Fibroblast of lung (primary cell): Measurements from ENCODE around the gene AMPD3. TPM values are rescaled to one million over a fixed set of nuclear protein-coding genes. Genes with fewer than 3 reads are reported as not detected.

Experiments
- DNase-seq, 2 donors: peaks; one replicate each; pipeline versions ENCODE4 v3.0.0 to v3.0.0-alpha.2; 2010; ENCODE audit warnings: low read depth in 2 of 2
- H2AFZ ChIP-seq: 2 replicates; pipeline ENCODE4 v1.5.1; 2012; ENCODE audit warnings: low read length, control low read depth, inconsistent platforms
- H3K27ac ChIP-seq: 2 replicates; pipeline ENCODE4 v1.5.1; 2011; ENCODE audit warnings: low read length, control low read depth; ENCODE audit not compliant: insufficient read depth
- H3K27me3 ChIP-seq: 2 replicates; pipeline ENCODE4 v1.5.1; 2011; ENCODE audit warnings: mild to moderate bottlenecking, low read length; ENCODE audit not compliant: control insufficient read depth, insufficient read depth
- H3K36me3 ChIP-seq: 2 replicates; pipeline ENCODE4 v1.5.1; 2011; ENCODE audit warnings: low read length; ENCODE audit not compliant: control insufficient read depth, insufficient read depth
- H3K4me1 ChIP-seq: 2 replicates; pipeline ENCODE4 v1.5.1; 2011; ENCODE audit warnings: low read length; ENCODE audit not compliant: control insufficient read depth, insufficient read depth; ENCODE audit errors: extremely low read depth
- H3K4me2 ChIP-seq: 2 replicates; pipeline ENCODE4 v1.5.1; 2011; ENCODE audit warnings: low read length, control low read depth; ENCODE audit not compliant: insufficient read depth; ENCODE audit errors: extremely low read depth
- H3K4me3 ChIP-seq, 4 experiments: fragments of 200-600 bp in 1 of 4; sonication (generic) in 1 of 4; replicated peaks in 1 of 4; 2 replicates each; pipeline ENCODE4 v1.5.1; 2011 to 2016; ENCODE audit warnings: low read length in 4 of 4, low read depth in 3 of 4, mild to moderate bottlenecking in 3 of 4, control low read depth in 2 of 4, inconsistent platforms in 1 of 4, mixed read lengths in 1 of 4; ENCODE audit not compliant: insufficient read depth in 1 of 4; ENCODE audit errors: control extremely low read depth in 1 of 4
- H3K79me2 ChIP-seq: 2 replicates; pipeline ENCODE4 v1.5.1; 2012; ENCODE audit warnings: mild to moderate bottlenecking, low read length, inconsistent platforms; ENCODE audit not compliant: control insufficient read depth, insufficient read depth
- H3K9ac ChIP-seq: 2 replicates; pipeline ENCODE4 v1.5.1; 2011; ENCODE audit warnings: mild to moderate bottlenecking, low read length, control low read depth; ENCODE audit not compliant: insufficient read depth
- H3K9me3 ChIP-seq: 2 replicates; pipeline ENCODE4 v1.5.1; 2012; ENCODE audit warnings: low read depth, low read length; ENCODE audit not compliant: control insufficient read depth, insufficient read depth
- H4K20me1 ChIP-seq: 2 replicates; pipeline ENCODE4 v1.5.1; 2011; ENCODE audit warnings: low read length; ENCODE audit not compliant: control insufficient read depth, insufficient read depth; ENCODE audit errors: extremely low read depth
- CTCF ChIP-seq, 2 donors: IDR thresholded peaks in 1 of 2; conservative IDR thresholded peaks in 1 of 2; 1 replicate in 1 of 2; 2 replicates in 1 of 2; pipeline ENCODE4 v1.5.1; 2011 to 2012; ENCODE audit warnings: low read length in 2 of 2, control low read depth in 1 of 2, inconsistent platforms in 1 of 2, low read depth in 1 of 2, mild to moderate bottlenecking in 1 of 2
- EZH2 ChIP-seq: IDR thresholded peaks from 2 replicates; pipeline ENCODE4 v1.5.1; 2012; ENCODE audit warnings: low read length, control low read depth, mild to moderate bottlenecking; ENCODE audit errors: missing control alignments
- polyA plus RNA-seq, 2 donors: library from polyadenylated mRNA; depleted of rRNA in 1 of 2; stranded (reverse) in 1 of 2; unstranded in 1 of 2; fragments of >200 nt; gene quantifications; 2 replicates each; pipeline ENCODE4 v1.2.1, GENCODE V29; 2011 to 2012; ENCODE audit warnings: missing spikeins in 1 of 2
- total RNA-seq: library from RNA; depleted of rRNA; stranded (reverse); fragments of >200 nt; gene quantifications from 2 replicates; pipeline ENCODE4 v1.2.1, GENCODE V29; 2014

AMPD3 gene
- total and polyA plus RNA-seq, 2 donors (not counting 1 experiment from before 2014, with no cell fraction given), result 18.1 to 24.9 TPM

- TF ChIP-seq EZH2 (no peak), CTCF (conservative IDR thresholded peaks at IDR 0.05 in 1 of 2, IDR thresholded peaks at IDR 0.05 in 1 of 2; ENCODE audit: low read depth in 1 of 2, low read length in 2 of 2) (no peak)
- Histone ChIP-seq H3K36me3 (no peaks in the 10 kb centered on the region), H3K4me2 (no peak overlapping the region), H2AFZ (no peak overlapping the region), H3K4me3 (no peak overlapping the region), H3K4me1 (peaks cover 9% of the 10 kb centered on the region), H3K9me3 (no peaks in the 10 kb centered on the region), H3K79me2 (no peaks in the 10 kb centered on the region), H3K9ac (no peak overlapping the region), H3K27ac (no peak overlapping the region), H3K27me3 (no peaks in the 10 kb centered on the region), H4K20me1 (no peaks in the 10 kb centered on the region)
- DNase-seq, result no peak
Measured at GRCh38 chr11:10410844-10411200, 44.2 kb upstream of the AMPD3 start.

- H3K9ac ChIP-seq, result no peak overlapping the region
- DNase-seq, result no peak
- H3K79me2 ChIP-seq, result no peaks in the 10 kb centered on the region
- no peaks in the 10 kb centered on the region for H4K20me1 ChIP-seq
- H2AFZ ChIP-seq, result no peak overlapping the region
- no peaks in the 10 kb centered on the region for H3K36me3 ChIP-seq
- H3K27me3 ChIP-seq, result no peaks in the 10 kb centered on the region
- TF ChIP-seq EZH2, result no peak
- TF ChIP-seq CTCF (conservative IDR thresholded peaks at IDR 0.05 in 1 of 2, IDR thresholded peaks at IDR 0.05 in 1 of 2; ENCODE audit: low read depth in 1 of 2, low read length in 2 of 2), result no peak
- no peaks in the 10 kb centered on the region for H3K9me3 ChIP-seq
- no peaks in the 10 kb centered on the region for H3K4me1 ChIP-seq
- H3K27ac ChIP-seq, result no peak overlapping the region
- no peak overlapping the region for H3K4me2 ChIP-seq
- H3K4me3 ChIP-seq, result no peak overlapping the region
Measured at GRCh38 chr11:10412266-10412665, 42.8 kb upstream of the AMPD3 start.

GRCh38 chr11:10413268-10413667 lies 41.8 kb upstream of the AMPD3 start:
- Histone ChIP-seq H3K4me1 (no peaks in the 10 kb centered on the region), H3K79me2 (no peaks in the 10 kb centered on the region), H3K4me3 (no peak overlapping the region), H4K20me1 (no peaks in the 10 kb centered on the region), H3K27ac (no peak overlapping the region), H3K4me2 (no peak overlapping the region), H3K9ac (no peak overlapping the region), H3K9me3 (no peaks in the 10 kb centered on the region), H2AFZ (no peak overlapping the region), H3K27me3 (no peaks in the 10 kb centered on the region), H3K36me3 (no peaks in the 10 kb centered on the region)
- TF ChIP-seq EZH2 (no peak), CTCF (conservative IDR thresholded peaks at IDR 0.05 in 1 of 2, IDR thresholded peaks at IDR 0.05 in 1 of 2; ENCODE audit: low read depth in 1 of 2, low read length in 2 of 2) (peak in 1 of 2 donors; percentile 14)
- peak in 1 of 2 donors; percentile 26 for DNase-seq
